Trophoblast cell (in vitro differentiated cells and primary cell): ENCODE results near the gene SPAG9.

Experiments
- DNase-seq, 2 donors: peaks; one replicate each; pipeline ENCODE4 v3.0.0-alpha.2; 2016
- H2AFZ ChIP-seq: 2 replicates; pipeline ENCODE4 v1.6.1; 2013; ENCODE audit warnings: low read length, moderate library complexity, mild to moderate bottlenecking; ENCODE audit not compliant: insufficient read depth, poor library complexity
- H2AK5ac ChIP-seq: 2 replicates; pipeline ENCODE4 v1.6.1; 2013; ENCODE audit warnings: mild to moderate bottlenecking, low read length
- H2BK120ac ChIP-seq: 2 replicates; pipeline ENCODE4 v1.6.1; 2013; ENCODE audit warnings: low read length, mild to moderate bottlenecking, moderate library complexity; ENCODE audit not compliant: insufficient read depth, poor library complexity
- H2BK12ac ChIP-seq: 2 replicates; pipeline ENCODE4 v1.6.1; 2013; ENCODE audit warnings: mild to moderate bottlenecking, low read length, moderate library complexity
- H2BK5ac ChIP-seq: 2 replicates; pipeline ENCODE4 v1.6.1; 2013; ENCODE audit warnings: low read length, low read depth, moderate library complexity, mild to moderate bottlenecking; ENCODE audit not compliant: poor library complexity
- H3K14ac ChIP-seq: 2 replicates; pipeline ENCODE4 v1.6.1; 2013; ENCODE audit warnings: mild to moderate bottlenecking, low read length
- H3K18ac ChIP-seq: 2 replicates; pipeline ENCODE4 v1.6.1; 2013; ENCODE audit warnings: mild to moderate bottlenecking, low read length
- H3K23ac ChIP-seq: 2 replicates; pipeline ENCODE4 v1.6.1; 2013; ENCODE audit warnings: low read length
- H3K27ac ChIP-seq: 2 replicates; pipeline ENCODE4 v1.5.1; 2013; ENCODE audit warnings: low read depth, mild to moderate bottlenecking, inconsistent platforms, low read length, moderate library complexity
- H3K27me3 ChIP-seq: 2 replicates; pipeline ENCODE4 v1.6.1; 2013; ENCODE audit warnings: inconsistent platforms, mild to moderate bottlenecking, low read length, moderate library complexity; ENCODE audit not compliant: insufficient read depth
- H3K36me3 ChIP-seq, 2 experiments: 1 replicate in 1 of 2; 2 replicates in 1 of 2; pipeline ENCODE4 v1.6.1; 2013; ENCODE audit warnings: low read length in 2 of 2, mild to moderate bottlenecking in 2 of 2, moderate library complexity in 1 of 2; ENCODE audit not compliant: insufficient read depth in 2 of 2, control insufficient read depth in 1 of 2
- H3K4ac ChIP-seq: 2 replicates; pipeline ENCODE4 v1.6.1; 2013; ENCODE audit warnings: low read depth, mild to moderate bottlenecking, low read length, moderate library complexity
- H3K4me1 ChIP-seq, 2 experiments: 1 replicate in 1 of 2; 2 replicates in 1 of 2; pipeline ENCODE4 v1.6.1; 2013; ENCODE audit warnings: low read length in 2 of 2, mild to moderate bottlenecking in 2 of 2, moderate library complexity in 1 of 2; ENCODE audit not compliant: insufficient read depth in 2 of 2, control insufficient read depth in 1 of 2
- H3K4me2 ChIP-seq: 2 replicates; pipeline ENCODE4 v1.6.1; 2013; ENCODE audit warnings: inconsistent platforms, mild to moderate bottlenecking, low read length, moderate library complexity
- H3K4me3 ChIP-seq: 2 replicates; pipeline ENCODE4 v1.5.1; 2013; ENCODE audit warnings: mild to moderate bottlenecking, low read depth, low read length, inconsistent platforms
- H3K79me1 ChIP-seq: one replicate; pipeline ENCODE4 v1.6.1; 2013; ENCODE audit warnings: low read length
- H3K79me2 ChIP-seq: 2 replicates; pipeline ENCODE4 v1.6.1; 2013; ENCODE audit warnings: low read length, mild to moderate bottlenecking; ENCODE audit not compliant: control insufficient read depth, insufficient read depth, poor library complexity
- H3K9ac ChIP-seq: 2 replicates; pipeline ENCODE4 v1.6.1; 2013; ENCODE audit warnings: mild to moderate bottlenecking, low read length
- H3K9me3 ChIP-seq: 2 replicates; pipeline ENCODE4 v1.6.1; 2013; ENCODE audit warnings: low read depth, mild to moderate bottlenecking, control low read depth, inconsistent platforms, low read length; ENCODE audit not compliant: insufficient read depth
- H4K12ac ChIP-seq: 2 replicates; pipeline ENCODE4 v1.6.1; 2013; ENCODE audit warnings: low read depth, mild to moderate bottlenecking, low read length, moderate library complexity
- H4K8ac ChIP-seq: 2 replicates; pipeline ENCODE4 v1.6.1; 2013; ENCODE audit warnings: low read depth, mild to moderate bottlenecking, low read length, moderate library complexity
- H4K91ac ChIP-seq: one replicate; pipeline ENCODE4 v1.6.1; 2013; ENCODE audit warnings: low read depth, mild to moderate bottlenecking, low read length, moderate library complexity
- WGBS: extraction: QIAGEN DNeasy Blood & Tissue Kit; methylation state at CpG from one replicate; pipeline ENCODE4 v1.1.7; 2013; ENCODE audit warnings: missing lambda C conversion rate; ENCODE audit not compliant: insufficient read length, insufficient coverage; ENCODE audit errors: extremely low coverage; 5-methylcytosine and 5-hydroxymethylcytosine counted together

The SPAG9 gene

GRCh38 chr17:51121620-51122472 is 1.2 kb upstream of the SPAG9 start:
- H3K4me3 ChIP-seq, result peak overlapping the region; percentile 38
- H4K8ac ChIP-seq, result peak overlapping the region; percentile 67
- DNase-seq, result peak; percentile 100
- H2BK120ac ChIP-seq, result peak overlapping the region; percentile 29
- H3K4me1 ChIP-seq, result peaks cover 3 to 12% of the 10 kb centered on the region in 2 experiments
- H3K9ac ChIP-seq, result peak overlapping the region; percentile 61
- no CpG with 5 or more reads among the region's 23 CpGs for WGBS
- H3K79me2 ChIP-seq, result peaks cover 17% of the 10 kb centered on the region
- no peak overlapping the region for H3K4ac ChIP-seq
- H2BK5ac ChIP-seq, result peak overlapping the region; percentile 62
- peak overlapping the region; percentile 70 for H3K4me2 ChIP-seq
- H3K23ac ChIP-seq, result no peak overlapping the region
- H4K91ac ChIP-seq, result peak overlapping the region; percentile 69
- peak overlapping the region; percentile 20 for H2AFZ ChIP-seq
- no peaks in the 10 kb centered on the region for H3K36me3 ChIP-seq
- peaks cover 15% of the 10 kb centered on the region for H3K79me1 ChIP-seq
- H3K27me3 ChIP-seq, result no peaks in the 10 kb centered on the region
- no peaks in the 10 kb centered on the region for H3K9me3 ChIP-seq
- H2AK5ac ChIP-seq, result no peak overlapping the region
- peak overlapping the region; percentile 26 for H2BK12ac ChIP-seq
- H3K18ac ChIP-seq, result peak overlapping the region; percentile 61
- H3K27ac ChIP-seq, result peak overlapping the region; percentile 68
- H4K12ac ChIP-seq, result peak overlapping the region; percentile 1
- peak overlapping the region; percentile 16 for H3K14ac ChIP-seq

GRCh38 chr17:51120357-51120738 is 320 bp downstream of the SPAG9 start:
- Histone ChIP-seq H3K18ac (peak overlapping the region; percentile 68), H2AK5ac (no peak overlapping the region)
- no CpG with 5 or more reads among the region's 42 CpGs for WGBS

GRCh38 chr17:51119415-51120356 is 982 bp downstream of the SPAG9 start:
- Histone ChIP-seq H4K12ac (no peak overlapping the region), H3K36me3 (no peaks in the 10 kb centered on the region), H3K9ac (peak overlapping the region; percentile 76), H3K79me1 (peaks cover 15% of the 10 kb centered on the region), H3K23ac (no peak overlapping the region), H3K4me1 (peaks cover 3 to 12% of the 10 kb centered on the region in 2 experiments), H3K27me3 (no peaks in the 10 kb centered on the region), H3K4me3 (peak overlapping the region; percentile 95), H2BK120ac (peak overlapping the region; percentile 29), H3K14ac (peak overlapping the region; percentile 51), H3K79me2 (peaks cover 17% of the 10 kb centered on the region), H2AK5ac (no peak overlapping the region), H4K8ac (no peak overlapping the region), H3K18ac (peak overlapping the region; percentile 68), H4K91ac (peak overlapping the region; percentile 45), H2BK5ac (peak overlapping the region; percentile 15), H3K27ac (peak overlapping the region; percentile 37), H2AFZ (peak overlapping the region; percentile 27), H2BK12ac (no peak overlapping the region), H3K4me2 (peak overlapping the region; percentile 77), H3K9me3 (no peaks in the 10 kb centered on the region), H3K4ac (peak overlapping the region; percentile 76)
- no CpG with 5 or more reads among the region's 49 CpGs for WGBS
- DNase-seq, result peak in 1 of 2 donors; percentile 44

More at GRCh38 chr17:51120357-51120738, 320 bp downstream of the SPAG9 start:
- Histone ChIP-seq H3K79me1 (peaks cover 15% of the 10 kb centered on the region), H3K27me3 (no peaks in the 10 kb centered on the region), H3K4me1 (peaks cover 3 to 12% of the 10 kb centered on the region in 2 experiments), H3K27ac (peak overlapping the region; percentile 37), H3K36me3 (no peaks in the 10 kb centered on the region), H3K79me2 (peaks cover 17% of the 10 kb centered on the region), H4K91ac (peak overlapping the region; percentile 45), H4K8ac (peak overlapping the region; percentile 20), H2BK5ac (peak overlapping the region; percentile 15), H3K23ac (no peak overlapping the region), H3K4me3 (peak overlapping the region; percentile 95), H3K4me2 (peak overlapping the region; percentile 77), H2AFZ (peak overlapping the region; percentile 27), H3K9ac (peak overlapping the region; percentile 68), H3K14ac (peak overlapping the region; percentile 50), H3K4ac (peak overlapping the region; percentile 71), H2BK12ac (peak overlapping the region; percentile 27), H4K12ac (peak overlapping the region; percentile 3), H2BK120ac (peak overlapping the region; percentile 29), H3K9me3 (no peaks in the 10 kb centered on the region)
- DNase-seq, result peak; percentile 27 to 56
